Renal cortical epithelial cell (primary cell): Measurements from ENCODE around the gene MCF2L2. TPM values are rescaled to one million over a fixed set of nuclear protein-coding genes. Genes with fewer than 3 reads are reported as not detected.

Experiments used
- DNase-seq: peaks from one replicate; pipeline ENCODE4 v3.0.0-alpha.2; 2011; ENCODE audit warnings: low read depth
- total RNA-seq: library from RNA; depleted of rRNA; stranded (reverse); fragments of >200 nt; gene quantifications from 2 replicates; pipeline ENCODE4 v1.2.3, GENCODE V29; 2014

Gene MCF2L2
- total RNA-seq, 1 donor from 2014 or later = 0.25 TPM

GRCh38 chr3:183328164-183328563 is 100.3 kb downstream of the MCF2L2 start:
- DNase-seq = no peak

GRCh38 chr3:183327343-183327742 is 101.1 kb downstream of the MCF2L2 start:
- DNase-seq = no peak

- no peak for DNase-seq
Measured at GRCh38 chr3:183324083-183324482, 104.3 kb downstream of the MCF2L2 start.

- no peak for DNase-seq
Measured at GRCh38 chr3:183319371-183319770, 109.0 kb downstream of the MCF2L2 start.

- DNase-seq = no peak
Measured at GRCh38 chr3:183318877-183319276, 109.5 kb downstream of the MCF2L2 start.

DNA sequence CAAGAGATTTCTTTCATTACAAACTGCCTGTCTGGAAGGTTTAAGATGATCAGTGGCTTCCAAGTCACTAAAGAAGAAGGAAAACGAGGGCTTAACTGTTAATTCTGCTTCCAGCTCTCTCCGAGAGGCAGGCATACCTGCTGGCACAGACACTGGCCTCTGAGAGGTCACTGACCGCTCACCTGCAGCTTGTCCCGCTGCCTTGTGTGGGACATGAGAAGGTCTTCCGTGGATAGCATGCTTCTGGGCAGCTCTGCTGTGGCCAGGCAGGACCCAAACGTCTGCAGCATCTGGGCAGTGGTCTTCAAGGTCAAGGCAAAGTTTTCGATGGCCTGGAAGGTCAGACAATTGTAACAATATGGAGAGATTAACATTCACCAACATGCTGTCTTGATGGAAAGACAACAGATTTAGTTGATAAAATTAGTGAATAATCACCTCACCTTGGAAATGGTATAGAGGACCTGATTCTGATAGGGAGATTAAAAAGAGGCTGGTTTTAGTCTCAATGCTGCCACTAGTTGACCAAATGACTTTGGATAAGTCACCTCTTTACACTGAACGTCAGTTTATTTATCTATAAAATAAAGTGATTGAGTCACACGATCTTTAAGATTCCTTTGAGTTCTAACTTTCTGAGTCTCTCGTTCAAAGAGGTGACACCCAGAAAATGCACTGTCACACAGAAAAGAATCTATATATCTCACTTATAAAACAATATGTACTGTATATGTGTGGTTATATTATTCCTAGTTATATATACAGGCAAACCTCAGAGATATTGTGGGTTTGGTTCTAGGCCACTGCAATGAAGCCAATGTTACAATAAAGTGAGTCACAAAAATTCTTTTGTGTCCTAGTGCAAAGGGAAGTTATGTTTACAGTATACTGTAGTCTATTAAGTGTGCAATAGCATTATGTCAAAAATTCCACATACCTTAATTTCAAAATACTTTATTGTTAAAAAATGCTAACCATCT is 110.2 kb downstream of the MCF2L2 start:
- no peak for DNase-seq

DNA sequence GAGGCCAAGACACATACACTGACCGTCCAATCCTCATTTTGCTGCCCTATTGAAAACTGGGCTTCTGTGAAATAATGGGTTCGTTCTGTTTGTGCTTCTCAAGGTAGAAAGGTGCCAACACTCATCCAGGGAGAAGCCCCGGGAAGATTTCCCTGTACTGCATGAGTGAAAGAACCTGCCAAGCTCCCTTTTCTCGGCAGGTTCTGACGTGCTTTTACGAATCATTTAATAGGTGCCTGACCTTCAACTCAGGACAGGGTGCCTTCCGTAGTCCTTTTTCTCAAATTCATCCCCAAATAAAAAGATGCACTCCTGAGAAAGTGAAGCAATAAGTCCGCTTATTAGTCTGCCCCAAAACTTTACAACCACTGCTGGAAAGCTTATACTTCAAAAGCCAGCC is 111.1 kb downstream of the MCF2L2 start:
- DNase-seq = no peak

DNA sequence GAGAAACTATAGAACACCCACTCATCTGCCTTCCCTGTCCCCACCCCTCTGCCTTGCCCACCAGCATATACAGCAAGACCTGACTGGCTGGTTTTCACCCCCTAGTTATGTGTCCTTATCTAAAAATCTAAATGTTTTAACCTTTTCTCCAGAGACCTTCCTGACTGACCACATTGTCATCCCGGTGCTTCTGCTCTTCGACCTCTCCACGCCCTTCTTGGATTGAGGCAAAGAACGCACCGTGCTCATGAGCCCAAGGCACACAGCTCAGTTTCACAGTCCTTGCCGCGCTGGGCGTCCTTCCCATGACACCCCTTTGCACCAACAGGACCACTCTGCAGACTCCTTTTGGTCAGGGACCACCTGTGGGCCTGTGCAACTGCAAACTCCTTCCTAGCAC is 112.7 kb downstream of the MCF2L2 start:
- no peak for DNase-seq

- DNase-seq = no peak
Measured at GRCh38 chr3:183313764-183314163, 114.7 kb downstream of the MCF2L2 start.

- DNase-seq = no peak
Measured at GRCh38 chr3:183313351-183313750, 115.1 kb downstream of the MCF2L2 start.

DNA sequence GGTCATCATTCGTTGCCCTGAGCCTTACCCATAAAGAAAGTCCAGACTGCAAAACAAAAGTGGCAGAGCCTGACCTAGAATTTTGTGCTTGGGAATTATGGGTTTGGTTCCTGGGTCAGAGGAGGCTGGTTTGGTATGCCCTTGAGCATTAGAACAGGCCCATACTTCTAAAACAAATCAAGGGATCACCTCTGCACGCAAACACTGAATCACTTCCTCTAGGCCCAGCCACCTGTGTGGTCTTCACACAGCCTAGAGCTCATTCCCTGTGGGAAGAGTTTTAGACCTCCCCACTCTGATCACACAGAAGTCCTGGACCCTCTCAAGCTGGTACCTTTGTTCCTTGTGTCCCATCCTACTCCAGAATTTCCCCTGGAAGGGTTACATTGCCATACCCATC is 116.0 kb downstream of the MCF2L2 start:
- no peak for DNase-seq

DNA sequence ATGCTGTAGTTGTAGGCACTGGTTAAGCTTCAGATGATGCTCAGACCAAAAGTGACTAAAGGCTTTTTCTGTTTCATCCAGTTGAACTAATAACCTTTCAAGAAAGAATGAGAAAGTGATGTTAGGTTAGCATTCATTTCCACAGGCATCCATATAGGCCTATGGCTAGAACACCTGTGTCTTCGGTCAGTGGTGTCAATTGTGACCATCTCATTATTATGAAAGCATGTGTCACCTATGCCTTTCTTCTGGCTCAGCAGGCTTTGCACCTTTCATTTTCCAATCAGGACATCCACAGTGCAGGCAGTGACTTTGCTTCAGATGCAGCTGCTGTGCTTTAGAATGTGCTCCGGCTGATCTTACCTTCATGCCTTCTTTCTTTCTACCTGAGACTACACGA is 117.5 kb downstream of the MCF2L2 start:
- no peak for DNase-seq

DNA sequence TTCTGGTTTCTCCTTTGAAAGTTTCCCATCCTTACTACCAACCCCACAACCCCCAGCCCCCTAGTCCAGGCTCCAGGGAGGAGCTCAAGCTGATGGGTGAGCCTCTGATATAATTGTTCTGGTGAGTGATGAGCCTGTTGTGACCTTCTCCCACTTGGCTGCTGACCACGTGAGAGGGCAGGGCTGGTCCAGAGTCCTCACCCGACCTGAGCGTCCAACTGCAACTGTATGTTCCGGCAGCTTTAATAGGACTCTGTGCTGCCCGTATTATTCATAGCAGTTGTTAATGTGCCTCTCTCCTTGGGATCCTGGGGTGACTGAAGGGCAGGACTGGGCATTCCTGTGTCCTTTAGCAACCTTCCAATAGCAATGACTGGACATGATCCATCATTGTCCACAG is 119.1 kb downstream of the MCF2L2 start:
- peak; percentile 40 for DNase-seq

- DNase-seq = no peak
Measured at GRCh38 chr3:183308751-183309150, 119.7 kb downstream of the MCF2L2 start.

DNA sequence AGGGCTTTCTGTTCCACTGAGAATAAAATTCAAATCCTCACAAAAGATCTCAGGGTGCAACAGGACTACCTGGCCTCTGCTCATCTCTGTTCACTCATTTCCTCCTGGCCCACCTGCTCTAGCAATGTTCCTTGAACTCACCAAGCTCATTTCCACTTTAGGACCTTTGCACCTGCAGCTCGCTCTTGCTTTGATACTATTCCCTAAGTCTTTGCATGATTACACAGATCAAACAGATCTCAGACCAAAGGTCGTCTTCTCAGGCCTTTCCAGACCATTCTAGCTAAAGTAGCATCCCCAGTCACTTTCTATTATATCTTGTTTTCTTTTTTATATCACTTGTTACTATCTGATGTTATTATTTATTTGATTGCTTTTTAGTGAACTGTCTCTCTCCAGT is 120.7 kb downstream of the MCF2L2 start:
- peak; percentile 42 for DNase-seq

DNA sequence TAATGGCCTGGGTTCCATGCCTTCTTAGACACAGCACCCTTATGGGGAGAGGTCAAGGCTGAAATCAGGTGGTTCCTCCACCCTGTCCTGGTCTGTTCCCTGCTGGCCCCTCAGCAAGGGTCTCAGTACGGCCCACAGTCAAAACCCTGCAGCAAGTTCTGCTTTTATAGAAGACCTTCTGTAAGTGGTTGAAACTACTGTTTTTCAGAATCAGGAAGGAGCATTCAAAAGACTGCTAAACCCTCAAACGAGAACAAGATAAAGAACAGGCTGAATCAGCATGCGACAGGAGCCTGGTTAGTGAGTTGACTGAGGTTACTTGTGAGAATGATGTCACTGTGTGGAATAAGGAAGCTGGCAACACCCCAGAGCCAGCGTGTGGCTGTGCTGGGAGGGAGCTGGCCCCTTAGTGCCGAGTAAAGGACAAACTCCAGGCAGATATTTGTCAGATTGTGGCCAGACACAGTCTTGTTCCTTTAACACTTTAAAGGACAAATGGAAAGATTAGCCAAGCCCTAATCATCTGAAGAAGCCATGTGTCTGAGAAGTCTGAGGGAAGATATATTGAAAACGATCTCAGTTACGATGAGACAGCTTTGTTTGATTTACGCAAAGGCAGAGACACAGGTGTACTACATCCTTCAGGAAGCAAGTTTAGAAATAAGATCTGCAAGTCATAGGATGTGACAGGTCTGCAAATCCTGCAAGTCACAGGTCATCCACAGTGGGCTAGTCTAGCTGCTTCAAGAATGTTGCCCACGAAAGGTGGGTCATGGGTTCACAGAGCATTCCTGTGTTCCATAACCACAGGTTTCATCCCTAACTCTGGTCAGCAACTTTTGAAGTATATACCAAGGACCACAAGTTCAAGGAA is 121.4 kb downstream of the MCF2L2 start:
- DNase-seq = peak; percentile 96

DNA sequence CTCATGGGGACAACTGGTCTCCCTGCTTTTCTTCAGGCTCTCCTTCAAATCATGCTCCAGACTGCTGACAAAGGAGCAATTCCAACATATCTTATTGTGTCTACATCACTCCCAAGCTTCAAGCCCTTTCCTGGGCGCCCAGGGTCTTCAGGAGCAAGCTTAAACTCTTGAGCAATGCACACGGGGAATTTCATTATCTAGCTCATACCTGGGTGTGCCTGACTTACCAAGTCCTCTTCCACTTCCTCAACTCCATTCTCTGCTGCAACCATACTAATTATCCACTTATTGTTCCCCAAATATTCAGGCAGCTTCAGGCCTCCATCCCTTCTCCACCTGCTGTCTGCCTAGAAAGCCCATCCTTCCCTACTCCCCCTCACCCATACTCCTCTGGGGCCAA is 124.7 kb downstream of the MCF2L2 start:
- no peak for DNase-seq

GRCh38 chr3:183301937-183302580 is 126.4 kb downstream of the MCF2L2 start:
- DNase-seq = no peak

DNA sequence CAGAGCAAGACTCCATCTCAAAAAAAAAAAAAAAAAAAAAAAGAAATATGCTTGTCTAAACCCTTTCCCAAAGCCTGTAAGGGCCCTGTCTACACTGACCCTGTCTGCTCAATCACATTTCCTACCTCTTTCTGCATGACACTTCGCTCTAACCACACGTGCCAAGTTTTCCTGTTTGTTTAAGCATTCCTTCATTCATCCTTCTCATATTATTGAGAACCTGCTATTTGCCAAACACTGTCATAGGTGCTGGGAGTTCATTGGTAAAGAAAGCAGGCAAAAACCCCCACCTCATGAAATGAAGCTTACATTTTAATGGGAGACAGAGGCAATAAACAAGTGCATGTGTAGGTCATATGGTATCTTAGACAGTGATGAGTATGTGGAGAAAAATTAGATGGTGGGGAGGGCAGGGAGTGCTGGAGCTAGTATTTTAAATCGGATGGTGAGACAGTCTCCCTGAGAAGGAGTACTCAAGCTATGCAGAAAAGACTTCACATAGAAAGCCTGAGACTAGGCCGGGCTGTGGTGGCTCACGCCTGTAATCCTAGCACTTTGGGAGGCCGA is 127.3 kb downstream of the MCF2L2 start:
- DNase-seq = no peak

GRCh38 chr3:183299976-183300375 is 128.4 kb downstream of the MCF2L2 start:
- no peak for DNase-seq

DNA sequence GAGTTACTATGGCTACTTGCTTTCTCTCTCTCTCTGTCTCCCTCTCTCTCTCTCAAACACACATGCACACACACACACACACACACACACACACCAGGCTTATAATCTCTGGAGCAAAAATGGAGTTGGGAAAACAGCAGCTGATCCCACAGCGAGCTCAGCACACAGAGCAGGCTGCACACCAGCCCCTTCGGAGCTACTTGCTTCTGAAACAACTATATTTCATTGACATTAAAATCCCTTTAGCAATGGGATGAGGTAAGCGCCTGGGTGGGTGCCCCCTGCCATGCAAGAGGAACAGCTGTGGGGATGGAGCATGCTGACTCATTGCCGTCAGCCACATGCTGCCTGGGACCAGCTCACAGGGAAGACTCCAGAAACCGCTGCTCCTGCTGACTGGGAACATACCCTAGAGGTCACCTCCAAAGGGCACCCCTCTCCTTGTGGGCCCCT is 129.7 kb downstream of the MCF2L2 start:
- DNase-seq = peak; percentile 76

DNA sequence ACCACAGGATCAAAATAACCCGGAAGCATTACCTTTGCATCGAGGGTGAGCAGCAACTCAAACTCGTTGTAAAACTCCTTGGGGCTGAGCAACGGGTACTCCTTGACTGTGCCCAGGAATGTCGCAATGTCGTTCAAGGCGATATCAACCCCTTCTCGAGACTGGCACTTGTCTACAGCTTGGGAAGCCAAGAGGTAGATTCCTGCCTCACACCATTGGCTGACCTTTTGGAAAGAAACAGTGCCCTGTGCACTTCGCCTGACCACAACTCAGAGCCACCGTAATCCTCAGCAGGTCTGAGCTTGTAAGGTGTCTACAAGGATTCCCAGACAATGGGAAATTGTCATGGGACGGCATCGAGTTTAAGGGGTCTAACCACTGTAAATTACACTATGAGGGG is 131.5 kb downstream of the MCF2L2 start:
- DNase-seq = no peak
